HG03439 (cell line): ENCODE data around the gene ACSL1.
"Not testable (repeated sequence)": the region's sequence is repeated elsewhere in the genome, so short reads cannot be mapped to it uniquely, and the experiment has no call there.

Experiments used
- ATAC-seq: cut with Tn5 transposase; IDR thresholded peaks from one replicate; pipeline ENCODE4 v1.9.1; 2021; ENCODE audit warnings: mild to moderate bottlenecking, moderate library complexity; ENCODE audit not compliant: unreplicated experiment

Gene ACSL1

GRCh38 chr4:184792950-184793555 is 32.7 kb downstream of the ACSL1 start:
- ATAC-seq = no peak

GRCh38 chr4:184792334-184792733 is 33.4 kb downstream of the ACSL1 start:
- ATAC-seq = no peak

GRCh38 chr4:184790826-184791225 is 34.9 kb downstream of the ACSL1 start:
- no peak for ATAC-seq

- ATAC-seq = no peak
These were observed 37.8 kb downstream of the ACSL1 start for GRCh38 chr4:184787766-184788503.

- ATAC-seq = no peak
These were observed 40.0 kb downstream of the ACSL1 start for GRCh38 chr4:184785813-184786212.

GRCh38 chr4:184784628-184785257 is 41.0 kb downstream of the ACSL1 start:
- ATAC-seq = no peak

GRCh38 chr4:184782731-184783373 is 42.9 kb downstream of the ACSL1 start:
- no peak for ATAC-seq

- not testable (repeated sequence) for ATAC-seq
These were observed 46.6 kb downstream of the ACSL1 start for GRCh38 chr4:184779160-184779559.

GRCh38 chr4:184778325-184778724 is 47.4 kb downstream of the ACSL1 start:
- ATAC-seq = no peak

- no peak for ATAC-seq
These were observed 48.9 kb downstream of the ACSL1 start for GRCh38 chr4:184776821-184777220.

- ATAC-seq = no peak
These were observed 49.8 kb downstream of the ACSL1 start for GRCh38 chr4:184775854-184776555.

- no peak for ATAC-seq
These were observed 51.6 kb downstream of the ACSL1 start for GRCh38 chr4:184774152-184774551.

GRCh38 chr4:184771416-184771815 is 54.4 kb downstream of the ACSL1 start:
- ATAC-seq = no peak

- no peak for ATAC-seq
These were observed 56.5 kb downstream of the ACSL1 start for GRCh38 chr4:184769141-184769765.

GRCh38 chr4:184768296-184768695 is 57.5 kb downstream of the ACSL1 start:
- no peak for ATAC-seq

- no peak for ATAC-seq
These were observed 59.3 kb downstream of the ACSL1 start for GRCh38 chr4:184766446-184766845.

- ATAC-seq = no peak
These were observed 60.1 kb downstream of the ACSL1 start for GRCh38 chr4:184765473-184766340.

GRCh38 chr4:184764601-184765000 is 61.2 kb downstream of the ACSL1 start:
- no peak for ATAC-seq

GRCh38 chr4:184763150-184763780 is 62.5 kb downstream of the ACSL1 start:
- no peak for ATAC-seq
